Activated CD8-positive, alpha-beta memory T cell treated with anti-CD3 and anti-CD28 coated beads, Interleukin-2, amount 50 U/mL, for 48 hours (primary cell): Measurements from ENCODE around the gene GMDS.

Experiments
- DNase-seq: peaks from one replicate; pipeline ENCODE4 v3.0.0-alpha.2; 2020

Gene GMDS

GRCh38 chr6:1662534-1662933 is 582.9 kb downstream of the GMDS start:
- DNase-seq = no peak

- DNase-seq = no peak
These were observed 585.6 kb downstream of the GMDS start for GRCh38 chr6:1659816-1660215.

GRCh38 chr6:1658212-1659005 is 587.0 kb downstream of the GMDS start:
- DNase-seq = no peak

- DNase-seq = no peak
These were observed 587.6 kb downstream of the GMDS start for GRCh38 chr6:1657771-1658165.

- DNase-seq = no peak
These were observed 588.2 kb downstream of the GMDS start for GRCh38 chr6:1657116-1657770.

GRCh38 chr6:1654054-1654453 is 591.4 kb downstream of the GMDS start:
- no peak for DNase-seq

GRCh38 chr6:1652842-1653241 is 592.6 kb downstream of the GMDS start:
- DNase-seq = no peak

GRCh38 chr6:1651362-1651761 is 594.0 kb downstream of the GMDS start:
- no peak for DNase-seq

GRCh38 chr6:1645466-1646185 is 599.8 kb downstream of the GMDS start:
- DNase-seq = no peak

- no peak for DNase-seq
These were observed 600.8 kb downstream of the GMDS start for GRCh38 chr6:1644516-1645060.

- DNase-seq = no peak
These were observed 601.5 kb downstream of the GMDS start for GRCh38 chr6:1643830-1644445.

GRCh38 chr6:1643111-1643510 is 602.3 kb downstream of the GMDS start:
- DNase-seq = no peak

GRCh38 chr6:1641343-1641885 is 604.0 kb downstream of the GMDS start:
- DNase-seq = no peak

- DNase-seq = no peak
These were observed 604.9 kb downstream of the GMDS start for GRCh38 chr6:1640476-1640875.

- no peak for DNase-seq
These were observed 606.0 kb downstream of the GMDS start for GRCh38 chr6:1639430-1639829.

- DNase-seq = no peak
These were observed 608.2 kb downstream of the GMDS start for GRCh38 chr6:1636971-1637871.

GRCh38 chr6:1636272-1636825 is 609.1 kb downstream of the GMDS start:
- no peak for DNase-seq

- no peak for DNase-seq
These were observed 609.9 kb downstream of the GMDS start for GRCh38 chr6:1635305-1636010.

- DNase-seq = no peak
These were observed 611.3 kb downstream of the GMDS start for GRCh38 chr6:1634081-1634480.

- no peak for DNase-seq
These were observed 611.9 kb downstream of the GMDS start for GRCh38 chr6:1633366-1634021.
